ENCODE results near the gene HSD17B1.

The HSD17B1 gene

DNA sequence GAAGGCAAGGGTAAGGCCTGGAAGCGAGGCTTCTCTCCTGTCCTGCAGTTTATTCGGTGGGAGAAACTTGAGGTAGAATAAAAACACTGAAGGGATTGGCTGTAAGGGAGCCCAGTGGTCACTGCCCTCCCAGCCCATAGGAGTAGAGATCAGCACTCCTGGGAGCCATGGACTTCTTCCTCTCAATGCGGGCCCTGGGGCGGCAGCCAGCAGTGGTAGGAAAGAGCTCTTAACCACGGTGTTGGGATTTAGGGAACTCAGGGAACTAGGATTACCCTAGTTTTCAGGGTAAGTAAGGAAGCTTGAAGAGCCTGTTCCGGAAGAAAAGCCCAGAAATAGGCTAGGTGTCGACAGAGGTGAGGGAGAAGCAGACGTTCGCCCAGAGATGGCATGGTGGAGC lies 40.5 kb upstream of the HSD17B1 start:
- peaks cover 3% of the 10 kb centered on the region for H3K27me3 Mint-ChIP-seq (ENCODE audit: low read depth)
- H3K36me3 Mint-ChIP-seq (ENCODE audit: low read depth): peaks cover 33% of the 10 kb centered on the region
- peaks cover 20% of the 10 kb centered on the region for H3K4me1 Mint-ChIP-seq
- TF ChIP-seq, protein P1, sequence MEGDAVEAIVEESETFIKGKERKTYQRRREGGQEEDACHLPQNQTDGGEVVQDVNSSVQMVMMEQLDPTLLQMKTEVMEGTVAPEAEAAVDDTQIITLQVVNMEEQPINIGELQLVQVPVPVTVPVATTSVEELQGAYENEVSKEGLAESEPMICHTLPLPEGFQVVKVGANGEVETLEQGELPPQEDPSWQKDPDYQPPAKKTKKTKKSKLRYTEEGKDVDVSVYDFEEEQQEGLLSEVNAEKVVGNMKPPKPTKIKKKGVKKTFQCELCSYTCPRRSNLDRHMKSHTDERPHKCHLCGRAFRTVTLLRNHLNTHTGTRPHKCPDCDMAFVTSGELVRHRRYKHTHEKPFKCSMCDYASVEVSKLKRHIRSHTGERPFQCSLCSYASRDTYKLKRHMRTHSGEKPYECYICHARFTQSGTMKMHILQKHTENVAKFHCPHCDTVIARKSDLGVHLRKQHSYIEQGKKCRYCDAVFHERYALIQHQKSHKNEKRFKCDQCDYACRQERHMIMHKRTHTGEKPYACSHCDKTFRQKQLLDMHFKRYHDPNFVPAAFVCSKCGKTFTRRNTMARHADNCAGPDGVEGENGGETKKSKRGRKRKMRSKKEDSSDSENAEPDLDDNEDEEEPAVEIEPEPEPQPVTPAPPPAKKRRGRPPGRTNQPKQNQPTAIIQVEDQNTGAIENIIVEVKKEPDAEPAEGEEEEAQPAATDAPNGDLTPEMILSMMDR (IDR thresholded peaks at IDR 0.05; ENCODE audit: unreplicated experiment in 3 of 3): no peak
- H3K4me3 Mint-ChIP-seq: no peak overlapping the region
- H3K27ac Mint-ChIP-seq: peak overlapping the region in 2 of 3 experiments; percentile 18 to 71
- no peaks in the 10 kb centered on the region for H3K9me3 Mint-ChIP-seq

DNA sequence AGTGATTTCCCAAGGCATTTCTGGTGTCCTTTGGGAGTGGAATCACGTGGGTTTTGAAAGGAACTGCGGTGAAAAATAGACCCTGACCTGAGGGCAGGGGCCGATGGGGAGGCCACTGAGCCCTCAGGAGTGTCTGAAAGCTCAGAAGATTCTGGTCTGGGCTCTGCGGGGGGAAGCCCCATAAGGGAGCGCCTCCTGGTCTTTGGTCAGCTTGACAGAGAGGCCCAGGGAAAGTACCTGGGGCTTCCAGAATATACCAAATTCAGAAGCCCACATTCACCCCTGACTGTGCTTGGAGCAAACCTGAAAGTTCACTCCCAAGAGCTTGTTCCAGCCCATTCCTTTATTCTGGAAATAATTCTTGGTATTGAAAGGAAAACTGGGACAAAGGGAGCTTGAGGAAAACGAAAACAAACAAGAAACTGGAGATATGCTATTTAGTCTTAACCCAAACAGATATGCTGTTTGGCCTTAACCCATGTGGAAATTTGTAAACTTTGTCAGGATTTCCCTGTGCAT lies 39.9 kb upstream of the HSD17B1 start:
- H3K27me3 Mint-ChIP-seq (ENCODE audit: low read depth): peaks cover 3% of the 10 kb centered on the region
- peak overlapping the region; percentile 18 to 91 (median 65) for H3K27ac Mint-ChIP-seq
- TF ChIP-seq, protein P1 (IDR thresholded peaks at IDR 0.05; ENCODE audit: unreplicated experiment in 3 of 3): no peak
- H3K4me3 Mint-ChIP-seq: no peak overlapping the region
- H3K9me3 Mint-ChIP-seq: no peaks in the 10 kb centered on the region
- peaks cover 32% of the 10 kb centered on the region for H3K36me3 Mint-ChIP-seq (ENCODE audit: low read depth)
- H3K4me1 Mint-ChIP-seq: peaks cover 25% of the 10 kb centered on the region

DNA sequence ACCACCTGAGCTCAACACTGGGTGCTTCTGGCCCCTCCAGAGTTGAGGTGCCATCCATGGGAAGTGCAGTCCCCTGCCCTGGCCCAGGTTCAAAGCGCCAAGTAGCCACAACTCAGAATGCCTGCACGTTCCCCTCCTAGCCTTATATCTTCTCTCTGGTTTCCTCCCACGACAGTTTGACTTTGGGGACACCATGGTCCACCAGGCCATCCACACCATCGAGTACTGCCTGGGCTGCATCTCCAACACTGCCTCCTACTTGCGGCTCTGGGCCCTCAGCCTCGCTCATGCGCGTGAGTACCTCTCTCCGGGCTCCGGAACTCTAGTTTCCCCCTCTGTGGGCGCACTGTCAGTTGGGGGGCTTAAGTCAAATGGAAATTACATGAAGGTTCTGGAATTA lies 39.0 kb upstream of the HSD17B1 start:
- TF ChIP-seq, protein P1 (IDR thresholded peaks at IDR 0.05; ENCODE audit: unreplicated experiment in 3 of 3): no peak
- peaks cover 23% of the 10 kb centered on the region for H3K36me3 Mint-ChIP-seq (ENCODE audit: low read depth)
- peak overlapping the region in 2 of 3 experiments; percentile 18 to 91 for H3K27ac Mint-ChIP-seq
- H3K27me3 Mint-ChIP-seq (ENCODE audit: low read depth): peaks cover 3% of the 10 kb centered on the region
- H3K4me1 Mint-ChIP-seq: peaks cover 34% of the 10 kb centered on the region
- H3K9me3 Mint-ChIP-seq: no peaks in the 10 kb centered on the region
- H3K4me3 Mint-ChIP-seq: no peak overlapping the region

DNA sequence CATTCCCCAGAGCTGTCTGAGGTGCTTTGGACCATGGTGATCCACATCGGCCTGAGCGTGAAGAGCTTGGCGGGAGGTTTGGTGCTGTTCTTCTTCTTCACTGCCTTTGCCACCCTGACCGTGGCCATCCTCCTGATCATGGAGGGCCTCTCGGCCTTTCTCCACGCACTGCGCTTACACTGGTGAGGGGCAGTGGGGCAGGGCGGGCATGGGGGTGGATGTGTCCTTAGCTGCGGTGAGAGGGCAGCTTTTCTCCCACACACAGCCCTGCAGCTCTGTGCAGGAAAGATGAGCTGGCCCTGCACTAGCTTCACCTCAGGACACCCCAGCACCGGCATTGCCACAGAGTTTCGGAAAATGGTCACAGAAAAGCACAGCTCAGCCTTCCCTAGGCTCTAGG lies 38.4 kb upstream of the HSD17B1 start:
- no peak overlapping the region for H3K4me3 Mint-ChIP-seq
- H3K36me3 Mint-ChIP-seq (ENCODE audit: low read depth): peaks cover 19% of the 10 kb centered on the region
- TF ChIP-seq, protein P1 (IDR thresholded peaks at IDR 0.05; ENCODE audit: unreplicated experiment in 3 of 3): no peak
- H3K27ac Mint-ChIP-seq: peak overlapping the region in 1 of 3 experiments; percentile 90
- peaks cover 40% of the 10 kb centered on the region for H3K4me1 Mint-ChIP-seq
- no peaks in the 10 kb centered on the region for H3K9me3 Mint-ChIP-seq
- H3K27me3 Mint-ChIP-seq (ENCODE audit: low read depth): peaks cover 3% of the 10 kb centered on the region

DNA sequence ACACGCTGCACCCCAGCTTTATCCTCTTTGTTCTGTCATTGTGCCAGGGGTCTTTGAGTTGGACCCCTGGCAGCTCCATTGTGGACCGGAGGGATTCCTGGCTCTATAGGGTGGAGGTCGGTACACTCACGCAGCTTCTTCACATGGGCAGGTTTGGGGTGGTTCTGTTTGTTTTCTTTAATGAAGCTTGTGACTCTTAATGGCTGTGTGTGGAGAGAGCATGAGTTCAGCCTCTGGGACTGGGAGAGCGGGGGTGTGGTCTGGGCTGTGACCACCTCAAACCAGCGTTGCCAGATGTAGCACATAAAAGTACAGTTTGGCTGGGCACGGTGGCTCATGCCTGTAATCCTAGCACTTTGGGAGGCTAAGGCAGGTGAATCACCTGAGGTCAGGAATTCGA lies 37.9 kb upstream of the HSD17B1 start:
- TF ChIP-seq, protein P1 (IDR thresholded peaks at IDR 0.05; ENCODE audit: unreplicated experiment in 3 of 3): no peak
- Mint-ChIP-seq H3K27ac (peak overlapping the region; percentile 15 to 90 (median 86)), H3K4me1 (peaks cover 46% of the 10 kb centered on the region), H3K9me3 (no peaks in the 10 kb centered on the region), H3K4me3 (no peak overlapping the region), H3K36me3 (ENCODE audit: low read depth) (peaks cover 19% of the 10 kb centered on the region), H3K27me3 (ENCODE audit: low read depth) (peaks cover 3% of the 10 kb centered on the region)

DNA sequence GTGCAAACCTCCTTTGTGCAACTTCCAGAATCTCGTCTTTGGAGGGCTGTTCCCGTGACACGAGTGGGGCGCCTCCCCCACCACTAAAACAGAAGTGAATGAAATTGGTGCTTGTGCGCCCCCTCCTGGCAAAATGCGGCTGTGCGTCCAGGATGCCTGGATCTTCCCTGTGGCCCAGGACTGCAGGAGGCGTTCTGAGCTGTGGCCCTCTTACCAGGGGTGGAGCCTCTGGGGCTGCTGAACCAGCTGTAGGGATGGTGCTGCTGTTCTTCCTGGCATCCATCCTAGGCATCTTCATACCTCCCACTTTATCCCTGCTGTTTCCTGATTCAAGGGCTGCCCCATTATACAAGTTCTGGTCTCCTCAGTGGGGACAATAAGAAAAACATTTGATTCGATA lies 35.2 kb upstream of the HSD17B1 start:
- Mint-ChIP-seq H3K27ac (peak overlapping the region; percentile 99 to 100 (median 100)), H3K27me3 (ENCODE audit: low read depth) (no peaks in the 10 kb centered on the region), H3K9me3 (no peaks in the 10 kb centered on the region), H3K4me3 (peak overlapping the region in 2 of 3 experiments; percentile 6 to 46), H3K36me3 (ENCODE audit: low read depth) (peaks cover 11% of the 10 kb centered on the region), H3K4me1 (peaks cover 69% of the 10 kb centered on the region)
- TF ChIP-seq, protein P1 (IDR thresholded peaks at IDR 0.05; ENCODE audit: unreplicated experiment in 3 of 3): peak; percentile 87 to 89 (median 87)

Data from nephron (organoid).